IMR-90 (cell line): ENCODE data around the gene VSIG10L2. TPM values are rescaled to one million over a fixed set of nuclear protein-coding genes. Genes with fewer than 3 reads are reported as not detected.

ENCODE experiments used
- ATAC-seq: fragments of 200-7000 bp; cut with Tn5 transposase; 2 replicates; pipeline ENCODE4 v1.9.1; 2020; ENCODE audit warnings: low read depth, mild to moderate bottlenecking, moderate library complexity
- BruUV-seq: library from RNA; stranded (reverse); fragments of 400-500 nt; replicated peaks from 2 replicates; lab custom pipeline; 2021; lab: Mats Ljungman, UMichigan
- CTCF ChIA-PET: fragments of 300-600 bp; formaldehyde crosslinking; extraction: SDS; loops from one replicate; lab custom pipeline; 2021; ENCODE audit warnings: antibody characterized with exemption; lab: Yijun Ruan, JAX
- POLR2A ChIA-PET: fragments of 300-600 bp; sonication (Branson Sonifier 250); formaldehyde crosslinking; loops from one replicate; lab custom pipeline; 2022; ENCODE audit warnings: antibody characterized with exemption; ENCODE audit not compliant: unreplicated experiment; lab: Charles Lee
- DNase-seq: peaks from one replicate; pipeline ENCODE4 v3.0.0; 2013
- H2AFZ ChIP-seq: replicated peaks from 2 replicates; pipeline ENCODE3; 2013; ENCODE audit warnings: low read length, mild to moderate bottlenecking; ENCODE audit not compliant: poor library complexity
- H2AK5ac ChIP-seq: 2 replicates; pipeline ENCODE4 v1.6.1; 2013; ENCODE audit warnings: low read depth, low read length, inconsistent platforms
- H2AK9ac ChIP-seq: replicated peaks from 2 replicates; pipeline ENCODE3; 2013; ENCODE audit warnings: mild to moderate bottlenecking, low read depth, low read length, moderate library complexity; ENCODE audit not compliant: poor library complexity
- H2BK120ac ChIP-seq: 2 replicates; pipeline ENCODE4 v1.6.1; 2013; ENCODE audit warnings: low read depth, low read length, inconsistent platforms
- H2BK15ac ChIP-seq: 3 replicates; pipeline ENCODE4 v1.6.1; 2013; ENCODE audit warnings: low read depth, low read length, inconsistent platforms
- H2BK20ac ChIP-seq: 2 replicates; pipeline ENCODE4 v1.6.1; 2013; ENCODE audit warnings: low read depth, mild to moderate bottlenecking, inconsistent platforms, low read length, moderate library complexity
- H2BK5ac ChIP-seq: 2 replicates; pipeline ENCODE4 v1.6.1; 2013; ENCODE audit warnings: mild to moderate bottlenecking, low read depth, low read length, inconsistent platforms; ENCODE audit not compliant: poor library complexity, severe bottlenecking
- H3K14ac ChIP-seq: replicated peaks from 2 replicates; pipeline ENCODE4 v1.6.1; 2013; ENCODE audit warnings: low read depth, low read length, inconsistent platforms
- H3K18ac ChIP-seq: 2 replicates; pipeline ENCODE4 v1.6.1; 2013; ENCODE audit warnings: low read depth, low read length, control low read depth
- H3K23ac ChIP-seq: 2 replicates; pipeline ENCODE4 v1.6.1; 2013; ENCODE audit warnings: low read depth, low read length, inconsistent platforms
- H3K27ac ChIP-seq: 2 replicates; pipeline ENCODE4 v1.5.1; 2013; ENCODE audit warnings: mild to moderate bottlenecking, control low read depth, low read length; ENCODE audit not compliant: insufficient read depth
- H3K27me3 ChIP-seq: 2 replicates; pipeline ENCODE4 v1.6.1; 2013; ENCODE audit warnings: low read length; ENCODE audit not compliant: control insufficient read depth, insufficient read depth
- H3K36me3 ChIP-seq: 2 replicates; pipeline ENCODE4 v1.6.1; 2013; ENCODE audit warnings: low read length, mixed read lengths; ENCODE audit not compliant: control insufficient read depth, insufficient read depth
- H3K4ac ChIP-seq: 2 replicates; pipeline ENCODE4 v1.6.1; 2013; ENCODE audit warnings: low read depth, low read length, inconsistent platforms
- H3K4me1 ChIP-seq: 2 replicates; pipeline ENCODE4 v1.6.1; 2013; ENCODE audit warnings: low read length, mixed read lengths; ENCODE audit not compliant: control insufficient read depth, insufficient read depth
- H3K4me2 ChIP-seq: 2 replicates; pipeline ENCODE4 v1.6.1; 2013; ENCODE audit warnings: low read depth, mild to moderate bottlenecking, control low read depth, low read length, moderate library complexity
- H3K4me3 ChIP-seq: 2 replicates; pipeline ENCODE4 v1.5.1; 2013; ENCODE audit warnings: low read depth, mild to moderate bottlenecking, control low read depth, low read length, moderate library complexity; ENCODE audit not compliant: insufficient read depth
- H3K56ac ChIP-seq: 2 replicates; pipeline ENCODE4 v1.6.1; 2013; ENCODE audit warnings: low read length, inconsistent platforms; ENCODE audit not compliant: insufficient read depth; ENCODE audit errors: extremely low read depth
- H3K79me1 ChIP-seq, 2 experiments: 2 replicates each; pipeline ENCODE4 v1.6.1; 2013; ENCODE audit warnings: low read length in 2 of 2, inconsistent platforms in 1 of 2, low read depth in 1 of 2
- H3K9ac ChIP-seq: 2 replicates; pipeline ENCODE4 v1.6.1; 2013; ENCODE audit warnings: low read depth, low read length, control low read depth
- H3K9me1 ChIP-seq: 2 replicates; pipeline ENCODE4 v1.6.1; 2013; ENCODE audit warnings: low read length, inconsistent platforms; ENCODE audit not compliant: insufficient read depth
- H3K9me3 ChIP-seq: 2 replicates; pipeline ENCODE4 v1.6.1; 2013; ENCODE audit warnings: low read length; ENCODE audit not compliant: control insufficient read depth, insufficient read depth
- H4K20me1 ChIP-seq: 2 replicates; pipeline ENCODE4 v1.6.1; 2013; ENCODE audit warnings: low read length, inconsistent platforms; ENCODE audit not compliant: insufficient read depth
- H4K5ac ChIP-seq: 2 replicates; pipeline ENCODE4 v1.6.1; 2013; ENCODE audit warnings: mild to moderate bottlenecking, low read depth, low read length, control low read depth
- H4K8ac ChIP-seq, 2 experiments: 2 replicates each; pipeline ENCODE4 v1.6.1; 2013; ENCODE audit warnings: low read depth in 2 of 2, low read length in 2 of 2, control low read depth in 1 of 2, inconsistent platforms in 1 of 2
- H4K91ac ChIP-seq: 2 replicates; pipeline ENCODE4 v1.6.1; 2013; ENCODE audit warnings: low read depth, low read length, inconsistent platforms; ENCODE audit not compliant: insufficient read depth
- CEBPB ChIP-seq: IDR thresholded peaks from 2 replicates; pipeline ENCODE4 v1.6.1; 2012; ENCODE audit warnings: low read depth, low read length, improper control_type of control experiment
- CHD1 ChIP-seq: IDR thresholded peaks from 2 replicates; pipeline ENCODE4 v1.6.1; 2012; ENCODE audit warnings: low read depth, low read length, improper control_type of control experiment
- CTCF ChIP-seq: conservative IDR thresholded peaks from 2 replicates; pipeline ENCODE4 v1.5.1; 2012; ENCODE audit warnings: mild to moderate bottlenecking, low read depth, low read length, improper control_type of control experiment
- ELK1 ChIP-seq: fragments of 150-350 bp; IDR thresholded peaks from 2 replicates; pipeline ENCODE4 v1.6.1; 2016; ENCODE audit warnings: low read depth, mild to moderate bottlenecking, low read length, moderate library complexity, borderline replicate concordance
- FOS ChIP-seq: fragments of 150-350 bp; IDR thresholded peaks from 2 replicates; pipeline ENCODE4 v1.6.1; 2016; ENCODE audit warnings: low read depth, low read length
- MAFK ChIP-seq: IDR thresholded peaks from 2 replicates; pipeline ENCODE4 v1.6.1; 2012; ENCODE audit warnings: low read depth, low read length, improper control_type of control experiment
- MAZ ChIP-seq: IDR thresholded peaks from 2 replicates; pipeline ENCODE4 v1.6.1; 2012; ENCODE audit warnings: low read depth, mild to moderate bottlenecking, low read length, improper control_type of control experiment, moderate library complexity, borderline replicate concordance
- MXI1 ChIP-seq: IDR thresholded peaks from 2 replicates; pipeline ENCODE4 v1.6.1; 2012; ENCODE audit warnings: low read depth, mild to moderate bottlenecking, low read length, moderate library complexity, borderline replicate concordance
- POLR2A ChIP-seq: IDR thresholded peaks from 2 replicates; pipeline ENCODE4 v1.6.1; 2012; ENCODE audit warnings: mild to moderate bottlenecking, low read depth, low read length
- RAD21 ChIP-seq: IDR thresholded peaks from 2 replicates; pipeline ENCODE4 v1.6.1; 2012; ENCODE audit warnings: low read length, improper control_type of control experiment
- RFX5 ChIP-seq: IDR thresholded peaks from 2 replicates; pipeline ENCODE4 v1.8.0; 2012; ENCODE audit warnings: low read depth, mild to moderate bottlenecking, low read length, moderate library complexity
- USF2 ChIP-seq: fragments of 150-350 bp; IDR thresholded peaks from 2 replicates; pipeline ENCODE4 v1.6.1; 2017; ENCODE audit warnings: mild to moderate bottlenecking, antibody characterized with exemption, low read length, low read depth
- WGBS, 2 experiments: methylation state at CpG; one replicate each; pipeline versions ENCODE4 v1.1.5 to v1.1.7; 2013; ENCODE audit warnings: missing lambda C conversion rate in 2 of 2; ENCODE audit not compliant: insufficient read length in 1 of 2; ENCODE audit errors: extremely low coverage in 2 of 2; 5-methylcytosine and 5-hydroxymethylcytosine counted together
- dilution Hi-C: fragments of 300-500 bp; cut with HindIII; formaldehyde crosslinking; loops from one replicate; pipeline ENCODE4 v1.14.3; 2018; ENCODE audit warnings: low sequenced_read_pairs; ENCODE audit not compliant: unreplicated experiment
- in situ Hi-C: fragments of 300-500 bp; cut with MboI; formaldehyde crosslinking; loops from 3 replicates; pipeline ENCODE4 v1.14.3; 2019; ENCODE audit warnings: low sequenced_read_pairs, inconsistent platforms, mixed read lengths
- intact Hi-C: fragments of 100-400 bp; cut with micrococcal nuclease; formaldehyde crosslinking; loops from 2 replicates; pipeline ENCODE4 v1.10.0; 2022
- polyA plus RNA-seq, 3 experiments: library from polyadenylated mRNA; depleted of rRNA; stranded (reverse); fragments of >200 nt; gene quantifications; 2 replicates each; pipeline ENCODE4 v1.2.3, GENCODE V29; 2012; ENCODE audit warnings: low replicate concordance in 1 of 3
- total RNA-seq: library from RNA; depleted of rRNA; stranded (reverse); fragments of >200 nt; gene quantifications from 2 replicates; pipeline ENCODE4 v1.2.3, GENCODE V29; 2012

VSIG10L2 gene
- total and polyA plus RNA-seq, 2 of the 4 experiments (the other 2 are of a cell fraction) = under 0.01 TPM; not detected in 1

GRCh38 chr11:125925247-125925740 lies 20.6 kb upstream of the VSIG10L2 start:
- no peaks in the 10 kb centered on the region for H3K4me1 ChIP-seq
- H3K4me3 ChIP-seq = no peak overlapping the region
- intact Hi-C loops = no loop called here
- H3K4ac ChIP-seq = no peak overlapping the region
- H3K27ac ChIP-seq = no peak overlapping the region
- no CpG with 5 or more reads among the region's 6 CpGs for WGBS, 2 experiments
- TF ChIP-seq FOS (no peak), POLR2A (no peak), MXI1 (no peak), RAD21 (no peak), CEBPB (no peak), CTCF (no peak), USF2 (no peak), RFX5 (no peak), MAFK (no peak), CHD1 (no peak), MAZ (no peak), ELK1 (no peak)
- ChIA-PET CTCF (interaction anchor here (0.6 to 1.2 kb wide), 2 partner anchors 199 to 268 kb away, joined by 3 read pairs; no protein-coding TSS in a partner anchor), POLR2A (no interaction called here)
- H2BK20ac ChIP-seq = no peak overlapping the region
- no peak overlapping the region for H2AK5ac ChIP-seq
- no peak overlapping the region for H2BK5ac ChIP-seq
- no TSS peak for BruUV-seq
- no peak overlapping the region for H3K56ac ChIP-seq
- no peak overlapping the region for H4K8ac ChIP-seq
- H2AK9ac ChIP-seq = no peak overlapping the region
- H4K91ac ChIP-seq = no peak overlapping the region
- H3K4me2 ChIP-seq = no peak overlapping the region
- no peak overlapping the region for H3K23ac ChIP-seq
- H3K79me1 ChIP-seq = no peaks in the 10 kb centered on the region
- H3K27me3 ChIP-seq = peaks cover 36% of the 10 kb centered on the region
- no peak overlapping the region for H2BK120ac ChIP-seq
- H3K9me3 ChIP-seq = no peaks in the 10 kb centered on the region
- in situ Hi-C loops = loop anchor here (5.0 kb wide), 1 partner anchor 267 kb away; no protein-coding TSS in a partner anchor
- H2BK15ac ChIP-seq = no peak overlapping the region
- no peaks in the 10 kb centered on the region for H3K9me1 ChIP-seq
- H2AFZ ChIP-seq = no peak overlapping the region
- no peaks in the 10 kb centered on the region for H3K36me3 ChIP-seq
- no peak overlapping the region for H4K5ac ChIP-seq
- H3K9ac ChIP-seq = no peak overlapping the region
- no peaks in the 10 kb centered on the region for H4K20me1 ChIP-seq
- ATAC-seq = no peak
- no peak overlapping the region for H3K14ac ChIP-seq
- DNase-seq = no peak
- dilution Hi-C loops = no loop called here
- H3K18ac ChIP-seq = no peak overlapping the region
